ENCODE measurements around the gene KCNQ1. TPM values are rescaled to one million over a fixed set of nuclear protein-coding genes. Genes with fewer than 3 reads are reported as not detected.

The KCNQ1 gene
- total RNA-seq, 1 experiment from 2014 or later = 2.5 TPM

DNA sequence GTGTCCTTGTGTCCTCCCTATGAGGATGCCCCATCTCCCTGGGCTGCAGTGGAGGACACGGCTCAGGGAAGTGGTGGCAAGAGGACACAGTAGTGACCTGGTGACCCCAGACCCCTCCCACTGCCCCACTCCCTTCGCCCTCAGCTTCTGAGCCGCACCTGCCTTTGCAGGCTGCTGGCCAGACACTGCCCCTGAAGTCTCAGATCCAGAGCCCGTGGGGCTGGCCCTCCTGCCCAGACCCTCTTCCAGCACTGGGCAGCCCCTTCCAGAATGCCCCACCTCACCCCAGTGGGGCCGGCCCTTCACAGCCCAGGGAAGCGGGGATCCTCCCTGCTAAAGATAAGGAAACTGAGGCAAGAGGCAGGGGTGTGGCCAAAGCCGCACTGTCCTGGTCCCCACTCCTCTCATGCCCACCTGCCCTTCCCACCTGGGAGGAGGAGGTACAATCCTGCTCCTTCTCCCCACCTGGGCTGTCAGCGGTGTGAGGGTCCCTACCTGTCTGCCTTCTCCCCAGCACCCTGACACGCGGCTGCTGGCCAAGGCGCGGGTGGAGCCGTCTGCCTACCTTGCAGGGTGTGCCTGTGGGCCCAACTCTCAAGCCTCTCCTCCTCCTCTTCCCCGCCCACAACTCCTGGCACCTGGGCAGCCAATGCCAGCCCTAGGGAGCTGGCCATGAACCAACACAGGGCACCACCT is 17.8 kb upstream of the KCNQ1 start:
- DNase-seq (ENCODE audit: low spot score) = no peak
- CTCF ChIA-PET = interaction anchor here (0.8 to 5.3 kb wide), 8 partner anchors 8 to 503 kb away, joined by 3 to 122 read pairs (median 4); no protein-coding TSS in a partner anchor

GRCh38 chr11:2427721-2428321 is 17.0 kb upstream of the KCNQ1 start:
- H3K4me1 Mint-ChIP-seq = no peaks in the 10 kb centered on the region
- CTCF ChIA-PET = interaction anchor here (0.6 to 5.3 kb wide), 10 partner anchors 9 to 460 kb away, joined by 3 to 122 read pairs (median 4); no protein-coding TSS in a partner anchor
- POLR2A ChIA-PET = no interaction called here
- TF ChIP-seq GTF2I (CRISPR knock-in tag; conservative IDR thresholded peaks at IDR 0.05) (no peak), HMGA2 (CRISPR knock-in tag; IDR thresholded peaks at IDR 0.05) (no peak), STAT6 (CRISPR knock-in tag; conservative IDR thresholded peaks at IDR 0.05; ENCODE audit: low read depth) (no peak), EMX1 (CRISPR knock-in tag; IDR thresholded peaks at IDR 0.05) (no peak), ZNF138 (CRISPR knock-in tag; conservative IDR thresholded peaks at IDR 0.05) (no peak), MYBL2 (CRISPR knock-in tag; IDR thresholded peaks at IDR 0.05) (no peak), NR1H2 (CRISPR knock-in tag; IDR thresholded peaks at IDR 0.05) (no peak)
- TF ChIP-seq, protein P1, sequence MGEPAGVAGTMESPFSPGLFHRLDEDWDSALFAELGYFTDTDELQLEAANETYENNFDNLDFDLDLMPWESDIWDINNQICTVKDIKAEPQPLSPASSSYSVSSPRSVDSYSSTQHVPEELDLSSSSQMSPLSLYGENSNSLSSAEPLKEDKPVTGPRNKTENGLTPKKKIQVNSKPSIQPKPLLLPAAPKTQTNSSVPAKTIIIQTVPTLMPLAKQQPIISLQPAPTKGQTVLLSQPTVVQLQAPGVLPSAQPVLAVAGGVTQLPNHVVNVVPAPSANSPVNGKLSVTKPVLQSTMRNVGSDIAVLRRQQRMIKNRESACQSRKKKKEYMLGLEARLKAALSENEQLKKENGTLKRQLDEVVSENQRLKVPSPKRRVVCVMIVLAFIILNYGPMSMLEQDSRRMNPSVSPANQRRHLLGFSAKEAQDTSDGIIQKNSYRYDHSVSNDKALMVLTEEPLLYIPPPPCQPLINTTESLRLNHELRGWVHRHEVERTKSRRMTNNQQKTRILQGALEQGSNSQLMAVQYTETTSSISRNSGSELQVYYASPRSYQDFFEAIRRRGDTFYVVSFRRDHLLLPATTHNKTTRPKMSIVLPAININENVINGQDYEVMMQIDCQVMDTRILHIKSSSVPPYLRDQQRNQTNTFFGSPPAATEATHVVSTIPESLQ (CRISPR knock-in tag; IDR thresholded peaks at IDR 0.05) = no peak

More for the DNA sequence above, 17.8 kb upstream of the KCNQ1 start:
- POLR2A ChIA-PET = no interaction called here
- H3K4me3 Mint-ChIP-seq = no peak overlapping the region
- peaks cover 10% of the 10 kb centered on the region for H3K27me3 Mint-ChIP-seq (ENCODE audit: low read depth)
- H3K4me1 Mint-ChIP-seq = no peaks in the 10 kb centered on the region
- H3K27ac Mint-ChIP-seq = no peak overlapping the region
- no peaks in the 10 kb centered on the region for H3K9me3 Mint-ChIP-seq
- TF ChIP-seq ZNF138 (CRISPR knock-in tag; conservative IDR thresholded peaks at IDR 0.05) (no peak), FOXP1 (CRISPR knock-in tag; IDR thresholded peaks at IDR 0.05; ENCODE audit: borderline replicate concordance) (no peak), PRRX2 (CRISPR knock-in tag; IDR thresholded peaks at IDR 0.05) (no peak), CREB1 (CRISPR knock-in tag; IDR thresholded peaks at IDR 0.05) (no peak), PRDM15 (CRISPR knock-in tag; IDR thresholded peaks at IDR 0.05) (no peak), SMAD3 (CRISPR knock-in tag; IDR thresholded peaks at IDR 0.05; ENCODE audit: borderline replicate concordance) (no peak), STAT6 (CRISPR knock-in tag; conservative IDR thresholded peaks at IDR 0.05; ENCODE audit: low read depth) (no peak)
- TF ChIP-seq, protein P2, sequence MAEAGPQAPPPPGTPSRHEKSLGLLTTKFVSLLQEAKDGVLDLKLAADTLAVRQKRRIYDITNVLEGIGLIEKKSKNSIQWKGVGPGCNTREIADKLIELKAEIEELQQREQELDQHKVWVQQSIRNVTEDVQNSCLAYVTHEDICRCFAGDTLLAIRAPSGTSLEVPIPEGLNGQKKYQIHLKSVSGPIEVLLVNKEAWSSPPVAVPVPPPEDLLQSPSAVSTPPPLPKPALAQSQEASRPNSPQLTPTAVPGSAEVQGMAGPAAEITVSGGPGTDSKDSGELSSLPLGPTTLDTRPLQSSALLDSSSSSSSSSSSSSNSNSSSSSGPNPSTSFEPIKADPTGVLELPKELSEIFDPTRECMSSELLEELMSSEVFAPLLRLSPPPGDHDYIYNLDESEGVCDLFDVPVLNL (CRISPR knock-in tag; IDR thresholded peaks at IDR 0.05; ENCODE audit: borderline replicate concordance, low read depth) = no peak
- no peaks in the 10 kb centered on the region for H3K36me3 Mint-ChIP-seq
- no peak for ATAC-seq

More at GRCh38 chr11:2427721-2428321, 17.0 kb upstream of the KCNQ1 start:
- no peak overlapping the region for H3K4me3 Mint-ChIP-seq
- no peak overlapping the region for H3K27ac Mint-ChIP-seq
- no peaks in the 10 kb centered on the region for H3K36me3 Mint-ChIP-seq
- ATAC-seq (peak; percentile 25), DNase-seq (ENCODE audit: low spot score) (no peak)
- H3K27me3 Mint-ChIP-seq (ENCODE audit: low read depth) = peaks cover 10% of the 10 kb centered on the region
- H3K9me3 Mint-ChIP-seq = no peaks in the 10 kb centered on the region

Measured in WTC11 (cell line).